Suprapubic skin (tissue), 4 donors: Measurements from ENCODE around the gene DHX34. TPM values are rescaled to one million over a fixed set of nuclear protein-coding genes. Genes with fewer than 3 reads are reported as not detected.

ENCODE experiments used
- DNase-seq, 2 donors: peaks; one replicate each; pipeline ENCODE4 v3.0.0-alpha.2; 2019; ENCODE audit warnings: low spot score in 2 of 2
- H3K27ac ChIP-seq: fragments of 200-600 bp; sonication (generic); one replicate; pipeline ENCODE4 v1.5.1; 2019
- H3K27me3 ChIP-seq: fragments of 200-600 bp; sonication (generic); one replicate; pipeline ENCODE4 v1.5.1; 2019
- H3K36me3 ChIP-seq: fragments of 200-600 bp; sonication (generic); one replicate; pipeline ENCODE4 v1.5.1; 2019
- H3K4me1 ChIP-seq: fragments of 200-600 bp; sonication (generic); one replicate; pipeline ENCODE4 v1.5.1; 2019
- H3K4me3 ChIP-seq: fragments of 200-600 bp; sonication (generic); one replicate; pipeline ENCODE4 v1.5.1; 2019; ENCODE audit warnings: mild to moderate bottlenecking
- H3K9me3 ChIP-seq: fragments of 200-600 bp; sonication (generic); one replicate; pipeline ENCODE4 v1.5.1; 2019
- CTCF ChIP-seq, 2 donors: fragments of 200-600 bp in 1 of 2; fragments of 450-650 bp in 1 of 2; sonication (generic) in 1 of 2; IDR thresholded peaks; one replicate each; pipeline ENCODE4 v1.5.1; 2016 to 2019; ENCODE audit warnings: antibody characterized with exemption in 2 of 2, mild to moderate bottlenecking in 1 of 2, moderate library complexity in 1 of 2
- EP300 ChIP-seq: sonication (generic); formaldehyde crosslinking; IDR thresholded peaks from one replicate; pipeline ENCODE4 v1.6.1; 2017; ENCODE audit warnings: antibody characterized with exemption
- POLR2A ChIP-seq, 2 donors: fragments of 450-650 bp; IDR thresholded peaks; one replicate each; pipeline ENCODE4 v1.6.1; 2017; ENCODE audit warnings: antibody characterized with exemption in 2 of 2, mild to moderate bottlenecking in 2 of 2, moderate library complexity in 2 of 2
- POLR2AphosphoS5 ChIP-seq, 3 donors: sonication (generic); formaldehyde crosslinking; IDR thresholded peaks; one replicate each; pipeline ENCODE4 v1.6.1; 2017; ENCODE audit warnings: antibody characterized with exemption in 3 of 3
- WGBS: methylation state at CpG from one replicate; pipeline ENCODE4 v1.1.5; 2018; 5-methylcytosine and 5-hydroxymethylcytosine counted together
- total RNA-seq, 4 donors: library from RNA; depleted of rRNA; stranded (reverse); fragments of >200 nt; gene quantifications; one replicate each; pipeline ENCODE4 v1.1.0, GENCODE V29; 2016

The DHX34 gene
- total RNA-seq, 4 donors from 2014 or later, result 21.6 to 32.2 (median 25.3) TPM

- Histone ChIP-seq H3K27me3 (peaks cover 100% of the 10 kb centered on the region), H3K9me3 (no peaks in the 10 kb centered on the region), H3K36me3 (no peaks in the 10 kb centered on the region), H3K27ac (no peak overlapping the region), H3K4me3 (no peak overlapping the region), H3K4me1 (peaks cover 32% of the 10 kb centered on the region)
- DNase-seq, result no peak
- 10% methylated on average over 11 of the region's 19 CpGs for WGBS
- TF ChIP-seq EP300 (no peak), POLR2AphosphoS5 (IDR thresholded peaks at IDR 0.05) (no peak), CTCF (IDR thresholded peaks at IDR 0.05) (no peak), POLR2A (IDR thresholded peaks at IDR 0.05) (no peak)
These were observed 70.7 kb downstream of the DHX34 start for GRCh38 chr19:47419789-47420188.

DNA sequence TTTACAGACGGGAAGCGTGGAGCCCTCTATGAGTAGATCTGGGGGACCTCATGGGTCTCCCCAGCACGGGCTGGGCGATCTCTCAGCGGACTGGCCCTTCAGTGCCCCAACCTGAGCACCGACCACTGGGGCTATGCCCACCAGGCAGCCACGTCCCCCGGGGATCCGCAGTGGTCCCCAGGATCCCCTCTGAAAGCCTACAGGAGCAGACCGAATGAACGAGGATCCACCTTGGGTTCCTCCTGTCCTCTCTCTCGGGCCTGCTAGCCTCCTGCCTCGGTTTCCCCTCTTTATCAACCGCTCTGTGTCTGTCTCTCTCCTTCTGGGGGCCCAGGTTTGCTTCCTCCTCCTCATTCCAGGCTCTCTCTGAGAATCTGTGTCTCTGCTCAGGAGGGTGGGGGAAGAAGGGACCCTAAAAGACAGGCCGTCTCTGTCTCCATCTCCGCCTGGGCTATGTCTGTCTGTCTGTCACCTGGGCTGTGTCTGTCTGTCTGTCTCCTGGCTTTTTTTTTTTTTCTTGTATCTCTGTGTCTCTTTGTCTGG lies 72.2 kb downstream of the DHX34 start:
- no peak for DNase-seq
- H3K9me3 ChIP-seq, result no peaks in the 10 kb centered on the region
- peaks cover 97% of the 10 kb centered on the region for H3K27me3 ChIP-seq
- 20% methylated on average over 16 of the region's 16 CpGs for WGBS
- H3K4me1 ChIP-seq, result peaks cover 32% of the 10 kb centered on the region
- H3K36me3 ChIP-seq, result no peaks in the 10 kb centered on the region
- TF ChIP-seq POLR2AphosphoS5 (IDR thresholded peaks at IDR 0.05) (no peak), EP300 (no peak), CTCF (IDR thresholded peaks at IDR 0.05) (no peak), POLR2A (IDR thresholded peaks at IDR 0.05) (no peak)
- H3K27ac ChIP-seq, result no peak overlapping the region
- H3K4me3 ChIP-seq, result no peak overlapping the region

DNA sequence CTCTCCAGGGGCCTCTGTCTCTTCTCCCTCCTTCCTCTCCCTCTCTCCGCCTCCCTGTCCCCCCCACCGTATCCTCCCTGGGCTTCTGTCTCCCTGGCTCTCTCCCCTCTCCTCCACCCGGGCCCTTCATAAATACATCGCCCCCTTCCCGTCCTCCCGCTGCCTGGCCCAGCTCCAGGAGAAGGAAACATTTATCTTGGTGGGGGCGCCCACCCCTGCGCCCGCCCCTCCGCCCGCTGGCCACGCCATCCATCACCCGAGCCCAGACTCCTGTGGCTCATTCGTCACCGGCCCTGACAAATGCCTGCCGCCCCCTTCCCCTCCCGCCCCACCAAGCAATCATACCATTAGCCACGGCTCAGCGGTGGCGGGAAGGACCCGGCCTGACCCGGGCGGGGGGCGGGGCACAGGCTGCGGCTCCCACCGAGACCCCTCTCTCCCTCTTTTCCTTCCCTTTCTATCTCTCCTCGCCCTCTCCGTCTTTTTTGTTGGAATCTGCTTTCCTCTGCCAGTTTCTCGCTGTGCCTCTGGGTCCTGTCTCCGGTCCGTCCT lies 72.8 kb downstream of the DHX34 start:
- Histone ChIP-seq H3K27me3 (peaks cover 91% of the 10 kb centered on the region), H3K36me3 (no peaks in the 10 kb centered on the region), H3K27ac (no peak overlapping the region), H3K4me3 (no peak overlapping the region), H3K9me3 (no peaks in the 10 kb centered on the region), H3K4me1 (peaks cover 32% of the 10 kb centered on the region)
- no peak for DNase-seq
- WGBS, result 2% methylated on average over 31 of the region's 31 CpGs
- no peak for TF ChIP-seq POLR2A (IDR thresholded peaks at IDR 0.05)
- no peak for TF ChIP-seq CTCF (IDR thresholded peaks at IDR 0.05)
- no peak for TF ChIP-seq POLR2AphosphoS5 (IDR thresholded peaks at IDR 0.05)
- TF ChIP-seq EP300, result no peak

DNA sequence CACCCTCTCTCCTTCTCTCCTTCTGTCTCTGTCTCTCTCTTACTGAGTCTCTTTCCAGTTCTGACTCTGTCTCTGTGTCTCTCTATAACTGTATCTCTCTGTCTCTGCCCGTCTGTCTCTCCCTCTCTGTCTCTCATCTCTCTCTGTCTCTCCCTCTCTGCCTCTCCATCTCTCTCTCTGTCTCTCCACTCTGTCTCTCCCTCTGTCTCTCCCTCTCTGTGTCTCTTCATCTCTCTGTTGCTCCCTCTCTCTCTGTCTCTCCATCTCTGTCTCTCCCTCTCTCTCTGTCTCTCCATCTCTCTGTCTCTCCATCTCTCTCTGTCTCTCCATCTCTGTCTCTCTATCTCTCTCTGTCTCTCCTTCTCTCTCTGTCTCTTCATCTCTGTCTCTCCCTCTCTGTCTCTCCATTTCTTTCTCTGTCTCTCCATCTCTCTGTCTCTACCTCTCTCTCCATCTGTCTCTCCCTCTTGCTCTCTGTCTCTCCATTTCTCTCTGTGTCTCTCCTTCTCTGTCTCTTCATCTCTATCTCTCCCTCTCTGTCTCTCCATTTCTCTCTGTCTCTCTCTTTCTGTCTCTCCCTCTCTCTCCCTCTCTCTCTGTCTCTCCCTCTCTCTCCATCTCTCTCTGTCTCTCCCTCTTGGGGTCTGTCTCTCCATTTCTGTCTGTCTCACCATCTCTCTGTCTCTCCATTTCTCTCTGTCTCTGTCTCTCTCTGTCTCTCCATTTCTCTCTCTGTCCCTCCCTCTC lies 73.5 kb downstream of the DHX34 start:
- H3K27me3 ChIP-seq, result peaks cover 85% of the 10 kb centered on the region
- 14% methylated on average over 1 of the region's 1 CpG for WGBS

DNA sequence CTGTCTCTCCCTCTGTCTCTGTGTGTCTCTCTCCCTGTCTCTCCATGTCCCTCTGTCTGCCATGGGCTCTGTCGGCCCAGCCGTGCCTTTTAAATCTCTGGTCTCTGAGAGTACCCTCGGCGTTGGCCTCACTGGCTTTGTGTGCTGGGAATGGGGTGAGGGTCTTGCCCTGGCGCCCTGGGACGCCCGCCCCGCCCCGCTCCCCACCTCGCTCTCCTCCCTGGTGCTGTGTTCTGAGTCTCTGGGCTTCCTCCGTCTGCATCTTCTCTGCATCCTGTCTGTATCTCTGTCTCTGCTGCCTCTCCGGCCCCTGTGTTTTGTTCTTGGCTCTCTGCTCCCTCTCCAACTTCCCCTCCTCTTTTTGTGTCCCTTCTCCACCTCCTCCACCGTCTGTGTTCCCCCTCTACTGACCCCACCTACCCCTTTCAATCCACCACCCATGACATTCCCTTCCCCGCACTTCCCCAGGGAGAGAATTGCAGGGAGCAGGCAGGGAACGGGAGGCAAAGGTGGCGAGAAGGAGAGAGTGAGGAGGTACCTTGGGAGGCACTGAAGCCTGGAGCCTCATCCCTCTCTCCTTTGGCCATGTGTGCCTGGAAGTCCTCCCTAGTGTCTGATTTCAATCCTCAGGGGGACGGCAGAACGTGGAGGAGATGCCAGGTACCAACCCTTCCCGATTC lies 74.2 kb downstream of the DHX34 start:
- TF ChIP-seq EP300, result no peak
- no peak for TF ChIP-seq POLR2AphosphoS5 (IDR thresholded peaks at IDR 0.05)
- TF ChIP-seq POLR2A (IDR thresholded peaks at IDR 0.05), result no peak
- no peak for TF ChIP-seq CTCF (IDR thresholded peaks at IDR 0.05)
- Histone ChIP-seq H3K36me3 (no peaks in the 10 kb centered on the region), H3K27me3 (peaks cover 77% of the 10 kb centered on the region), H3K4me1 (peaks cover 29% of the 10 kb centered on the region), H3K4me3 (no peak overlapping the region), H3K9me3 (no peaks in the 10 kb centered on the region), H3K27ac (no peak overlapping the region)
- WGBS, result 18% methylated on average over 17 of the region's 19 CpGs
- DNase-seq, result no peak

More for the DNA sequence above, 73.5 kb downstream of the DHX34 start:
- TF ChIP-seq EP300 (no peak), POLR2A (IDR thresholded peaks at IDR 0.05) (no peak)
- Histone ChIP-seq H3K27ac (no peak overlapping the region), H3K4me3 (no peak overlapping the region), H3K4me1 (peaks cover 29% of the 10 kb centered on the region), H3K9me3 (no peaks in the 10 kb centered on the region), H3K36me3 (no peaks in the 10 kb centered on the region)
- DNase-seq, result no peak
